ENCODE data around the gene CCNB2. TPM values are rescaled to one million over a fixed set of nuclear protein-coding genes. Genes with fewer than 3 reads are reported as not detected.

Gene CCNB2
- total RNA-seq, 1 donor from 2014 or later: 95.3 TPM

DNA sequence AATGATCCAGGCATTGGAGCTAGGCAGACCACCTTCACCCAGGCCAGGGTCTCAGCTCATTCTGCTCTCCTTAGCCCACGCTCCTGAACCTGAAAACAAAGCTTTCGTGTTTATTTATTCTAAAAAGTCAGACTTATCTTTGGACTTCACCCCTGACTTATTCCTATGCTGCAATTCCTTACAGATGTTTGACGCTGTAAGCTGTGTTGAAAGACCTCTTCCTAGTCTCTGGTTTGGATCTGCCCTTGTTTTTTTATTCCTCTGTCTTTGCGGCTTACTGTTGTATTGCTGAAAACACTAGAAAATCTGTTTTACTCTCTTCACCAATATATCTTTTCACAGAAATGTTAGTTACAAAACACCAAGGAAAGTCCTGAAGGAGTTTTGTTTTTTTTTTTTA, 61.2 kb downstream of the CCNB2 start:
- peaks cover 6% of the 10 kb centered on the region for H3K36me3 Mint-ChIP-seq (ENCODE audit: low read depth)
- TF ChIP-seq CTCF (conservative IDR thresholded peaks at IDR 0.05): no peak
- no peak overlapping the region for H3K27ac Mint-ChIP-seq (ENCODE audit: unreplicated experiment)
- H3K4me3 Mint-ChIP-seq: no peak overlapping the region
- no peak for DNase-seq (ENCODE audit: low read depth, low spot score)
- no peaks in the 10 kb centered on the region for H3K27me3 Mint-ChIP-seq (ENCODE audit: low read depth)
- H3K4me1 Mint-ChIP-seq: peaks cover 9% of the 10 kb centered on the region
- H3K9me3 Mint-ChIP-seq: no peaks in the 10 kb centered on the region

DNA sequence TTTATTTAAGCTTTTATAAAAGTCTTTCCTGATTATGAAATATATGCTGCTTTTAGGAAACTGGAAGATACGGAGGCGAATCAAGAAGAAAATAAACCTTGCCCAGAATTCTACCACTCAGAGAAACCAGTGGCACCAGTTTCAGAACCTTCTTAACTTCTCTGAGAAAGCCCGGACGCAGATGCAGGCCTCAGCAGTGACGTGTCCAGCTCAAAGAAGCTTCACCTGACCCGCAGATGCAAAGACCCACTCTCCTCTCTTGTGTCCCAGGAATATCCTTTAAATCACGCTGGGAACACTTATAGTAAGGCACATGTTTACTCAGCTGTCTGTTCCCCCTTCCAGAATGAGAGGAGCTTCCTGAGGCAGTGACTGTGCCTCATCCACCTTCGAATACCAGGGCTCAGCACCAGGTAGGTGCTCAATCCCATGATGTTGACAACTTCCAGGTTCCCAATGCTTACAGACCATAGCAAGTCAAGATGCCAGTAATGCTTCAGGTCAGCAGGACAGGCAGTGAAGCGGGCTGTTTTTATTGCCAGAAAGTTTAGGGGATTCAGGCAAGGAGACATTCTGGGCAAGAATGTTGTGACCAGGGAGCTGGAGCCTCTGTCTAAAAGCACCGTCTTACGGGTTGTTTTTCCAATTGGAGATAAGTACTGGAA, 61.8 kb downstream of the CCNB2 start:
- no peak for DNase-seq (ENCODE audit: low read depth, low spot score)
- Mint-ChIP-seq H3K4me3 (no peak overlapping the region), H3K9me3 (no peaks in the 10 kb centered on the region), H3K36me3 (ENCODE audit: low read depth) (peaks cover 8% of the 10 kb centered on the region), H3K27me3 (ENCODE audit: low read depth) (no peaks in the 10 kb centered on the region), H3K27ac (ENCODE audit: unreplicated experiment) (no peak overlapping the region), H3K4me1 (peaks cover 9% of the 10 kb centered on the region)
- TF ChIP-seq CTCF (conservative IDR thresholded peaks at IDR 0.05): no peak

DNA sequence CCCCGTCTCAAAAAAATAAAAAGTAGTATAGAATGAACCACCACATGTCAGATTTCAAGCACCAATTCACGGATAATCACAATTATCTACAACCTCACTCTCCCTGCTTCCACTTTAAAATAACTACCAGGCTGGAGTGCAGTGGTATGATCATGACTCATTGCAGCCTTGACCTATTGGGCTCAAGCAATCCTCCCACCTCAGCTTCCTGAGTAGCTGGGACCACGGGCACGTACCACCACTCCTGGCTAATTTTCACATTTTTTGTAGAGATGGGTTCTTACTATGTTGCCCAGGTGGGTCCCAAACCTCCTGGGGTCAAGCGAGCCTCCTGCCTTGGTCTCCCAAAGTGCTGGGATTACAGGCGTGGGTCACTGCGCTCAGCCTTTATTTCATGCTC, 63.6 kb downstream of the CCNB2 start:
- Mint-ChIP-seq H3K36me3 (ENCODE audit: low read depth) (peaks cover 10% of the 10 kb centered on the region), H3K27ac (ENCODE audit: unreplicated experiment) (peak overlapping the region; percentile 27)

DNA sequence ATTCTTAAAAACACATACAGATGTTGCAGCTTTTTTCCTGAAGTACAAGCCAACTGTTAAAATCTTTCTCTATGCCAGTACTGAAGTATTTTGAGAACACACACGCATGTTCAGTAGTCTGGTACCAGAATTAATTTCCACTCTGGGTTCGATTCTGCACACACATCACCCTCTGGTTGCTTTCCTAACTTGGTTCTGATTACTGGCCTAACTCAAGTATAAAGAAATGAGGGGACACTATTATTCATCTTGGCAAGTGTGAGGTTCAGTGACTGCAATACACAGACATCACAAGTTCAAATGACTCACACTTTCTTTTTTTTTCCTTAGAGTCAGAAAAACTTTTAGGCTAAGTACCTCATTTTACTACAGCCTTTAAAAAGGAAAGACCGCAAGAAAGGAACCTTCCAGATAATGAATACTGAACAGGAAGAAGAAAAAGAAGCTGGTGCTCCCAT, 64.3 kb downstream of the CCNB2 start:
- peaks cover 13% of the 10 kb centered on the region for H3K36me3 Mint-ChIP-seq (ENCODE audit: low read depth)
- no peak for DNase-seq (ENCODE audit: low read depth, low spot score)
- no peaks in the 10 kb centered on the region for H3K27me3 Mint-ChIP-seq (ENCODE audit: low read depth)
- H3K4me3 Mint-ChIP-seq: no peak overlapping the region
- H3K9me3 Mint-ChIP-seq: no peaks in the 10 kb centered on the region
- TF ChIP-seq CTCF (conservative IDR thresholded peaks at IDR 0.05): no peak
- peaks cover 12% of the 10 kb centered on the region for H3K4me1 Mint-ChIP-seq
- no peak overlapping the region for H3K27ac Mint-ChIP-seq (ENCODE audit: unreplicated experiment)

More for the DNA sequence above, 63.6 kb downstream of the CCNB2 start:
- Mint-ChIP-seq H3K9me3 (no peaks in the 10 kb centered on the region), H3K4me3 (no peak overlapping the region), H3K27me3 (ENCODE audit: low read depth) (no peaks in the 10 kb centered on the region), H3K4me1 (peaks cover 12% of the 10 kb centered on the region)
- no peak for TF ChIP-seq CTCF (conservative IDR thresholded peaks at IDR 0.05)
- DNase-seq (ENCODE audit: low read depth, low spot score): no peak

GRCh38 chr15:59170295-59171066, 65.5 kb downstream of the CCNB2 start:
- peaks cover 9% of the 10 kb centered on the region for H3K36me3 Mint-ChIP-seq (ENCODE audit: low read depth)
- no peak for DNase-seq (ENCODE audit: low read depth, low spot score)
- H3K4me1 Mint-ChIP-seq: peaks cover 22% of the 10 kb centered on the region
- no peaks in the 10 kb centered on the region for H3K27me3 Mint-ChIP-seq (ENCODE audit: low read depth)
- no peak overlapping the region for H3K27ac Mint-ChIP-seq (ENCODE audit: unreplicated experiment)
- H3K4me3 Mint-ChIP-seq: no peak overlapping the region
- no peak for TF ChIP-seq CTCF (conservative IDR thresholded peaks at IDR 0.05)
- H3K9me3 Mint-ChIP-seq: no peaks in the 10 kb centered on the region

All from neural crest cell (in vitro differentiated cells).